ENCODE measurements around the gene KSR2.
"Not testable (repeated sequence)": the region's sequence is repeated elsewhere in the genome, so short reads cannot be mapped to it uniquely, and the experiment has no call there.

The KSR2 gene

GRCh38 chr12:117778656-117779055, 190.1 kb downstream of the KSR2 start:
- no peaks in the 10 kb centered on the region for H3K4me1 ChIP-seq (ENCODE audit: control insufficient read depth in 2 of 2, insufficient read depth in 2 of 2, low read length in 2 of 2)
- no peaks in the 10 kb centered on the region for H3K36me3 ChIP-seq (ENCODE audit: control insufficient read depth in 2 of 2, insufficient read depth in 2 of 2, low read length in 2 of 2)
- no peak overlapping the region for H3K4me3 ChIP-seq (ENCODE audit: low read length in 2 of 2)
- H3K27me3 ChIP-seq (ENCODE audit: control insufficient read depth in 2 of 2, insufficient read depth in 2 of 2, low read length in 2 of 2): no peaks in the 10 kb centered on the region
- no peak overlapping the region for H3K9ac ChIP-seq (ENCODE audit: low read depth in 1 of 2, low read length in 2 of 2)
- H3K9me3 ChIP-seq (ENCODE audit: control insufficient read depth in 2 of 2, low read length in 2 of 2): no peaks in the 10 kb centered on the region
- H3K27ac ChIP-seq (ENCODE audit: low read depth in 2 of 2, low read length in 2 of 2): no peak overlapping the region

- Histone ChIP-seq H3K4me1 (ENCODE audit: control insufficient read depth in 2 of 2, insufficient read depth in 2 of 2, low read length in 2 of 2) (no peaks in the 10 kb centered on the region), H3K27me3 (ENCODE audit: control insufficient read depth in 2 of 2, insufficient read depth in 2 of 2, low read length in 2 of 2) (no peaks in the 10 kb centered on the region), H3K4me3 (ENCODE audit: low read length in 2 of 2) (no peak overlapping the region), H3K27ac (ENCODE audit: low read depth in 2 of 2, low read length in 2 of 2) (no peak overlapping the region), H3K9ac (ENCODE audit: low read depth in 1 of 2, low read length in 2 of 2) (no peak overlapping the region), H3K36me3 (ENCODE audit: control insufficient read depth in 2 of 2, insufficient read depth in 2 of 2, low read length in 2 of 2) (no peaks in the 10 kb centered on the region), H3K9me3 (ENCODE audit: control insufficient read depth in 2 of 2, low read length in 2 of 2) (no peaks in the 10 kb centered on the region)
Observed at GRCh38 chr12:117774941-117775775, 193.6 kb downstream of the KSR2 start.

- H3K36me3 ChIP-seq (ENCODE audit: control insufficient read depth in 2 of 2, insufficient read depth in 2 of 2, low read length in 2 of 2): no peaks in the 10 kb centered on the region
- H3K9me3 ChIP-seq (ENCODE audit: control insufficient read depth in 2 of 2, low read length in 2 of 2): no peaks in the 10 kb centered on the region
- H3K27me3 ChIP-seq (ENCODE audit: control insufficient read depth in 2 of 2, insufficient read depth in 2 of 2, low read length in 2 of 2): no peaks in the 10 kb centered on the region
- H3K27ac ChIP-seq (ENCODE audit: low read depth in 2 of 2, low read length in 2 of 2): no peak overlapping the region
- H3K9ac ChIP-seq (ENCODE audit: low read depth in 1 of 2, low read length in 2 of 2): no peak overlapping the region
- H3K4me1 ChIP-seq (ENCODE audit: control insufficient read depth in 2 of 2, insufficient read depth in 2 of 2, low read length in 2 of 2): no peaks in the 10 kb centered on the region
- no peak overlapping the region for H3K4me3 ChIP-seq (ENCODE audit: low read length in 2 of 2)
Observed at GRCh38 chr12:117768860-117769259, 199.9 kb downstream of the KSR2 start.

GRCh38 chr12:117766008-117766407, 202.8 kb downstream of the KSR2 start:
- H3K27ac ChIP-seq (ENCODE audit: low read depth in 2 of 2, low read length in 2 of 2): no peak overlapping the region
- no peak overlapping the region for H3K4me3 ChIP-seq (ENCODE audit: low read length in 2 of 2)
- H3K27me3 ChIP-seq (ENCODE audit: control insufficient read depth in 2 of 2, insufficient read depth in 2 of 2, low read length in 2 of 2): no peaks in the 10 kb centered on the region
- H3K36me3 ChIP-seq (ENCODE audit: control insufficient read depth in 2 of 2, insufficient read depth in 2 of 2, low read length in 2 of 2): no peaks in the 10 kb centered on the region
- no peak overlapping the region for H3K9ac ChIP-seq (ENCODE audit: low read depth in 1 of 2, low read length in 2 of 2)
- no peaks in the 10 kb centered on the region for H3K4me1 ChIP-seq (ENCODE audit: control insufficient read depth in 2 of 2, insufficient read depth in 2 of 2, low read length in 2 of 2)
- H3K9me3 ChIP-seq (ENCODE audit: control insufficient read depth in 2 of 2, low read length in 2 of 2): no peaks in the 10 kb centered on the region

- no peak overlapping the region for H3K4me3 ChIP-seq (ENCODE audit: low read length in 2 of 2)
- no peaks in the 10 kb centered on the region for H3K9me3 ChIP-seq (ENCODE audit: control insufficient read depth in 2 of 2, low read length in 2 of 2)
- H3K9ac ChIP-seq (ENCODE audit: low read depth in 1 of 2, low read length in 2 of 2): no peak overlapping the region
- H3K4me1 ChIP-seq (ENCODE audit: control insufficient read depth in 2 of 2, insufficient read depth in 2 of 2, low read length in 2 of 2): no peaks in the 10 kb centered on the region
- no peaks in the 10 kb centered on the region for H3K27me3 ChIP-seq (ENCODE audit: control insufficient read depth in 2 of 2, insufficient read depth in 2 of 2, low read length in 2 of 2)
- no peak overlapping the region for H3K27ac ChIP-seq (ENCODE audit: low read depth in 2 of 2, low read length in 2 of 2)
- no peaks in the 10 kb centered on the region for H3K36me3 ChIP-seq (ENCODE audit: control insufficient read depth in 2 of 2, insufficient read depth in 2 of 2, low read length in 2 of 2)
Observed at GRCh38 chr12:117762143-117762542, 206.6 kb downstream of the KSR2 start.

- no peaks in the 10 kb centered on the region for H3K27me3 ChIP-seq (ENCODE audit: control insufficient read depth in 2 of 2, insufficient read depth in 2 of 2, low read length in 2 of 2)
- H3K27ac ChIP-seq (ENCODE audit: low read depth in 2 of 2, low read length in 2 of 2): no peak overlapping the region
- no peak overlapping the region for H3K4me3 ChIP-seq (ENCODE audit: low read length in 2 of 2)
- no peaks in the 10 kb centered on the region for H3K36me3 ChIP-seq (ENCODE audit: control insufficient read depth in 2 of 2, insufficient read depth in 2 of 2, low read length in 2 of 2)
- H3K9me3 ChIP-seq (ENCODE audit: control insufficient read depth in 2 of 2, low read length in 2 of 2): no peaks in the 10 kb centered on the region
- H3K4me1 ChIP-seq (ENCODE audit: control insufficient read depth in 2 of 2, insufficient read depth in 2 of 2, low read length in 2 of 2): no peaks in the 10 kb centered on the region
- H3K9ac ChIP-seq (ENCODE audit: low read depth in 1 of 2, low read length in 2 of 2): no peak overlapping the region
Observed at GRCh38 chr12:117761528-117762100, 207.2 kb downstream of the KSR2 start.

GRCh38 chr12:117760990-117761389, 207.8 kb downstream of the KSR2 start:
- no peak overlapping the region for H3K4me3 ChIP-seq (ENCODE audit: low read length in 2 of 2)
- no peak overlapping the region for H3K27ac ChIP-seq (ENCODE audit: low read depth in 2 of 2, low read length in 2 of 2)
- H3K9ac ChIP-seq (ENCODE audit: low read depth in 1 of 2, low read length in 2 of 2): no peak overlapping the region
- no peaks in the 10 kb centered on the region for H3K9me3 ChIP-seq (ENCODE audit: control insufficient read depth in 2 of 2, low read length in 2 of 2)
- H3K27me3 ChIP-seq (ENCODE audit: control insufficient read depth in 2 of 2, insufficient read depth in 2 of 2, low read length in 2 of 2): no peaks in the 10 kb centered on the region
- H3K36me3 ChIP-seq (ENCODE audit: control insufficient read depth in 2 of 2, insufficient read depth in 2 of 2, low read length in 2 of 2): no peaks in the 10 kb centered on the region
- H3K4me1 ChIP-seq (ENCODE audit: control insufficient read depth in 2 of 2, insufficient read depth in 2 of 2, low read length in 2 of 2): no peaks in the 10 kb centered on the region

GRCh38 chr12:117750657-117751056, 218.1 kb downstream of the KSR2 start:
- H3K4me3 ChIP-seq (ENCODE audit: low read length in 2 of 2): no peak overlapping the region
- H3K9me3 ChIP-seq (ENCODE audit: control insufficient read depth in 2 of 2, low read length in 2 of 2): peaks cover 0 to 3% of the 10 kb centered on the region in 2 donors

GRCh38 chr12:117749431-117749830, 219.4 kb downstream of the KSR2 start:
- Histone ChIP-seq H3K4me3 (ENCODE audit: low read length in 2 of 2) (no peak overlapping the region), H3K9me3 (ENCODE audit: control insufficient read depth in 2 of 2, low read length in 2 of 2) (peaks cover 0 to 3% of the 10 kb centered on the region in 2 donors), H3K36me3 (ENCODE audit: control insufficient read depth in 2 of 2, insufficient read depth in 2 of 2, low read length in 2 of 2) (no peaks in the 10 kb centered on the region), H3K27me3 (ENCODE audit: control insufficient read depth in 2 of 2, insufficient read depth in 2 of 2, low read length in 2 of 2) (no peaks in the 10 kb centered on the region), H3K27ac (ENCODE audit: low read depth in 2 of 2, low read length in 2 of 2) (no peak overlapping the region), H3K9ac (ENCODE audit: low read depth in 1 of 2, low read length in 2 of 2) (no peak overlapping the region), H3K4me1 (ENCODE audit: control insufficient read depth in 2 of 2, insufficient read depth in 2 of 2, low read length in 2 of 2) (no peaks in the 10 kb centered on the region)

More at GRCh38 chr12:117750657-117751056, 218.1 kb downstream of the KSR2 start:
- H3K36me3 ChIP-seq (ENCODE audit: control insufficient read depth in 2 of 2, insufficient read depth in 2 of 2, low read length in 2 of 2): no peaks in the 10 kb centered on the region
- no peak overlapping the region for H3K27ac ChIP-seq (ENCODE audit: low read depth in 2 of 2, low read length in 2 of 2)
- no peaks in the 10 kb centered on the region for H3K27me3 ChIP-seq (ENCODE audit: control insufficient read depth in 2 of 2, insufficient read depth in 2 of 2, low read length in 2 of 2)
- H3K9ac ChIP-seq (ENCODE audit: low read depth in 1 of 2, low read length in 2 of 2): no peak overlapping the region
- H3K4me1 ChIP-seq (ENCODE audit: control insufficient read depth in 2 of 2, insufficient read depth in 2 of 2, low read length in 2 of 2): no peaks in the 10 kb centered on the region

GRCh38 chr12:117746358-117746757, 222.4 kb downstream of the KSR2 start:
- H3K4me3 ChIP-seq (ENCODE audit: low read length in 2 of 2); H3K9me3 ChIP-seq (ENCODE audit: control insufficient read depth in 2 of 2, low read length in 2 of 2); H3K4me1 ChIP-seq (ENCODE audit: control insufficient read depth in 2 of 2, insufficient read depth in 2 of 2, low read length in 2 of 2); H3K36me3 ChIP-seq (ENCODE audit: control insufficient read depth in 2 of 2, insufficient read depth in 2 of 2, low read length in 2 of 2); H3K9ac ChIP-seq (ENCODE audit: low read depth in 1 of 2, low read length in 2 of 2); H3K27ac ChIP-seq (ENCODE audit: low read depth in 2 of 2, low read length in 2 of 2); H3K27me3 ChIP-seq (ENCODE audit: control insufficient read depth in 2 of 2, insufficient read depth in 2 of 2, low read length in 2 of 2): not testable (repeated sequence)

Measured in mucosa of rectum (tissue), 2 donors.